H1 (cell line): ENCODE results near the gene ADAMTS8. TPM values are rescaled to one million over a fixed set of nuclear protein-coding genes. Genes with fewer than 3 reads are reported as not detected.

Experiments used
- CTCF ChIA-PET: fragments of 300-600 bp; sonication (Branson Sonifier 250); formaldehyde crosslinking; loops from one replicate; lab custom pipeline; 2021; ENCODE audit not compliant: partially characterized antibody; lab: Charles Lee
- POLR2A ChIA-PET: fragments of 300-600 bp; sonication (Branson Sonifier 250); formaldehyde crosslinking; loops from one replicate; lab custom pipeline; 2021; ENCODE audit warnings: inconsistent platforms; ENCODE audit not compliant: partially characterized antibody; lab: Charles Lee
- DNase-seq, 2 experiments: peaks; one replicate each; pipeline versions ENCODE4 v3.0.0 to v3.0.0-alpha.2; 2010 to 2022; ENCODE audit warnings: low spot score in 2 of 2, low read depth in 1 of 2, mixed read lengths in 1 of 2
- FAIRE-seq: peaks from 2 replicates; lab custom pipeline; 2011; peaks lifted over from hg19 to GRCh38; lab: Jason Lieb, UNC
- H2AFZ ChIP-seq: 2 replicates; pipeline ENCODE4 v1.8.1; 2012; ENCODE audit warnings: low read length, inconsistent platforms
- H2AK5ac ChIP-seq: 2 replicates; pipeline ENCODE4 v1.6.1; 2013; ENCODE audit warnings: low read depth, low read length
- H2BK120ac ChIP-seq: replicated peaks from 2 replicates; pipeline ENCODE3; 2013; ENCODE audit warnings: low read depth, low read length, inconsistent platforms
- H2BK12ac ChIP-seq: 2 replicates; pipeline ENCODE4 v1.6.1; 2013; ENCODE audit warnings: low read depth, low read length
- H2BK15ac ChIP-seq: 2 replicates; pipeline ENCODE4 v1.6.1; 2013; ENCODE audit warnings: low read length
- H2BK20ac ChIP-seq: 2 replicates; pipeline ENCODE4 v1.6.1; 2013; ENCODE audit warnings: low read length
- H2BK5ac ChIP-seq: 2 replicates; pipeline ENCODE4 v1.6.1; 2013; ENCODE audit warnings: low read depth, low read length
- H3K14ac ChIP-seq: 2 replicates; pipeline ENCODE4 v1.6.1; 2013; ENCODE audit warnings: inconsistent platforms; ENCODE audit not compliant: insufficient read length
- H3K18ac ChIP-seq: 2 replicates; pipeline ENCODE4 v1.6.1; 2013; ENCODE audit warnings: low read length; ENCODE audit errors: extremely low read depth
- H3K23ac ChIP-seq: 2 replicates; pipeline ENCODE4 v1.6.1; 2013; ENCODE audit warnings: inconsistent platforms; ENCODE audit not compliant: insufficient read length
- H3K23me2 ChIP-seq: 2 replicates; pipeline ENCODE4 v1.6.1; 2013; ENCODE audit warnings: low read depth, low read length
- H3K27ac ChIP-seq: 2 replicates; pipeline ENCODE4 v1.6.1; 2011; ENCODE audit warnings: low read depth, low read length, inconsistent platforms
- H3K27me3 ChIP-seq, 4 experiments: replicated peaks in 1 of 4; 1 replicate in 1 of 4; 2 replicates in 3 of 4; pipeline versions ENCODE4 v1.6.1 to v1.8.1; 2011 to 2013; ENCODE audit warnings: low read length in 3 of 4, mild to moderate bottlenecking in 3 of 4, inconsistent platforms in 2 of 4, mixed read lengths in 2 of 4, moderate library complexity in 1 of 4; ENCODE audit not compliant: control insufficient read depth in 3 of 4, insufficient read depth in 3 of 4; ENCODE audit errors: extremely low read depth in 1 of 4
- H3K36me3 ChIP-seq, 4 experiments: 2 replicates each; pipeline versions ENCODE4 v1.6.1 to v1.8.1; 2011 to 2013; ENCODE audit warnings: mild to moderate bottlenecking in 4 of 4, low read length in 3 of 4, moderate library complexity in 2 of 4, control low read depth in 1 of 4, inconsistent platforms in 1 of 4; ENCODE audit not compliant: insufficient read depth in 4 of 4, control insufficient read depth in 2 of 4
- H3K4ac ChIP-seq: replicated peaks from 2 replicates; pipeline ENCODE3; 2013; ENCODE audit warnings: low read length, low read depth, mixed read lengths, inconsistent platforms; ENCODE audit not compliant: insufficient read length
- H3K4me1 ChIP-seq, 4 experiments: replicated peaks in 1 of 4; 1 replicate in 1 of 4; 2 replicates in 3 of 4; pipeline versions ENCODE4 v1.6.1 to v1.8.1; 2011 to 2013; ENCODE audit warnings: low read length in 3 of 4, inconsistent platforms in 2 of 4, mixed read lengths in 1 of 4; ENCODE audit not compliant: insufficient read depth in 4 of 4, control insufficient read depth in 3 of 4
- H3K4me2 ChIP-seq, 2 experiments: 2 replicates each; pipeline versions ENCODE4 v1.6.1 to v1.8.1; 2011 to 2013; ENCODE audit warnings: low read depth in 2 of 2, low read length in 2 of 2, control low read depth in 1 of 2, inconsistent platforms in 1 of 2, mild to moderate bottlenecking in 1 of 2; ENCODE audit not compliant: insufficient read depth in 1 of 2
- H3K4me3 ChIP-seq, 4 experiments: fragments of 200-600, 300-600 bp in 1 of 4; sonication (generic), shearing (Covaris generic), sonication (Bioruptor Twin) in 1 of 4; 2 replicates each; pipeline versions ENCODE4 v1.5.1 to v1.8.1; 2011 to 2016; ENCODE audit warnings: low read length in 4 of 4, low read depth in 3 of 4, control low read depth in 2 of 4, inconsistent platforms in 2 of 4, mild to moderate bottlenecking in 2 of 4, mixed read lengths in 1 of 4, moderate library complexity in 1 of 4; ENCODE audit not compliant: insufficient read depth in 2 of 4; ENCODE audit errors: extremely low read depth in 1 of 4
- H3K56ac ChIP-seq: replicated peaks from 2 replicates; pipeline ENCODE3; 2013; ENCODE audit warnings: low read depth, mild to moderate bottlenecking, mixed read lengths, low read length, inconsistent platforms; ENCODE audit not compliant: insufficient read length
- H3K79me1 ChIP-seq: 2 replicates; pipeline ENCODE4 v1.6.1; 2013; ENCODE audit warnings: low read depth, low read length, control low read depth
- H3K79me2 ChIP-seq, 2 experiments: 2 replicates each; pipeline versions ENCODE4 v1.6.1 to v1.8.1; 2012 to 2013; ENCODE audit warnings: low read length in 2 of 2, mild to moderate bottlenecking in 2 of 2, inconsistent platforms in 1 of 2; ENCODE audit not compliant: insufficient read depth in 2 of 2, control insufficient read depth in 1 of 2
- H3K9ac ChIP-seq, 4 experiments: replicated peaks in 1 of 4; 1 replicate in 1 of 4; 2 replicates in 3 of 4; pipeline versions ENCODE4 v1.6.1 to v1.8.1; 2011 to 2013; ENCODE audit warnings: low read depth in 3 of 4, low read length in 3 of 4, control low read depth in 2 of 4, mild to moderate bottlenecking in 2 of 4, moderate library complexity in 2 of 4, inconsistent platforms in 1 of 4; ENCODE audit errors: extremely low read depth in 1 of 4
- H3K9me3 ChIP-seq, 2 experiments: 2 replicates each; pipeline versions ENCODE4 v1.6.1 to v1.8.1; 2012 to 2013; ENCODE audit warnings: mild to moderate bottlenecking in 2 of 2, moderate library complexity in 2 of 2, control low read depth in 1 of 2, inconsistent platforms in 1 of 2, low read depth in 1 of 2, low read length in 1 of 2, mixed read lengths in 1 of 2; ENCODE audit not compliant: insufficient read depth in 2 of 2
- H4K20me1 ChIP-seq, 2 experiments: replicated peaks in 1 of 2; 2 replicates each; pipeline versions ENCODE3 to v1.8.1; 2011 to 2013; ENCODE audit warnings: inconsistent platforms in 2 of 2, low read length in 2 of 2, mild to moderate bottlenecking in 1 of 2; ENCODE audit not compliant: insufficient read depth in 2 of 2, control insufficient read depth in 1 of 2
- H4K5ac ChIP-seq: 2 replicates; pipeline ENCODE4 v1.6.1; 2013; ENCODE audit warnings: low read length, low read depth, mixed read lengths, inconsistent platforms; ENCODE audit not compliant: insufficient read length
- H4K8ac ChIP-seq: 2 replicates; pipeline ENCODE4 v1.8.0; 2013; ENCODE audit warnings: mild to moderate bottlenecking, moderate library complexity, low read length, inconsistent platforms; ENCODE audit not compliant: insufficient read depth; ENCODE audit errors: extremely low read depth
- H4K91ac ChIP-seq: replicated peaks from 2 replicates; pipeline ENCODE3; 2013; ENCODE audit warnings: low read length, mixed read lengths, inconsistent platforms; ENCODE audit not compliant: insufficient read length
- ATF3 ChIP-seq: IDR thresholded peaks from 2 replicates; pipeline ENCODE4 v1.6.1; 2011; ENCODE audit warnings: low read depth, mild to moderate bottlenecking, low read length; ENCODE audit not compliant: insufficient read depth
- CBX5 ChIP-seq: fragments of 300-800, 300-1000 bp; sonication (generic); IDR thresholded peaks from 2 replicates; pipeline ENCODE4 v1.7.1; 2016; ENCODE audit warnings: antibody characterized with exemption, low read length, low read depth
- E2F6 ChIP-seq: IDR thresholded peaks from 2 replicates; pipeline ENCODE4 v1.6.1; 2012; ENCODE audit warnings: inconsistent platforms
- EGR1 ChIP-seq: IDR thresholded peaks from 2 replicates; pipeline ENCODE4 v1.6.1; 2011; ENCODE audit warnings: low read depth, low read length, borderline replicate concordance
- EZH2 ChIP-seq: fragments of 200-600 bp; sonication (generic); IDR thresholded peaks from 2 replicates; pipeline ENCODE4 v1.7.1; 2012; ENCODE audit warnings: low read depth, mild to moderate bottlenecking, moderate library complexity, low read length, inconsistent platforms; ENCODE audit not compliant: severe bottlenecking
- FOSL1 ChIP-seq: IDR thresholded peaks from 2 replicates; pipeline ENCODE4 v1.6.1; 2011; ENCODE audit warnings: mild to moderate bottlenecking, low read depth, low read length, moderate library complexity; ENCODE audit not compliant: insufficient read depth
- KDM5A ChIP-seq: fragments of 200-600 bp; IDR thresholded peaks from 2 replicates; pipeline ENCODE4 v1.7.1; 2012; ENCODE audit warnings: mild to moderate bottlenecking, low read length, inconsistent platforms, mixed read lengths
- MAX ChIP-seq: IDR thresholded peaks from 2 replicates; pipeline ENCODE4 v1.6.1; 2012; ENCODE audit warnings: inconsistent platforms
- PHF8 ChIP-seq: fragments of 200-600 bp; sonication (generic); conservative IDR thresholded peaks from 2 replicates; pipeline ENCODE4 v1.7.1; 2012; ENCODE audit warnings: low read depth, mild to moderate bottlenecking, inconsistent platforms, low read length, moderate library complexity
- POLR2A ChIP-seq, 2 experiments: IDR thresholded peaks; 1 replicate in 1 of 2; 2 replicates in 1 of 2; pipeline ENCODE4 v1.6.1; 2011; ENCODE audit warnings: low read depth in 2 of 2, low read length in 2 of 2, mild to moderate bottlenecking in 2 of 2; ENCODE audit errors: control extremely low read depth in 1 of 2
- SIRT6 ChIP-seq: IDR thresholded peaks from one replicate; pipeline ENCODE4 v1.7.1; 2012; ENCODE audit warnings: low read length, inconsistent platforms
- SP4 ChIP-seq: IDR thresholded peaks from 2 replicates; pipeline ENCODE4 v1.6.1; 2012; ENCODE audit warnings: low read length, inconsistent platforms
- TAF7 ChIP-seq: optimal IDR thresholded peaks from 2 replicates; pipeline ENCODE3; 2011; ENCODE audit warnings: low read depth, mild to moderate bottlenecking, inconsistent platforms, low read length, moderate library complexity, borderline replicate concordance
- YY1 ChIP-seq: IDR thresholded peaks from 2 replicates; pipeline ENCODE4 v1.6.1; 2011; ENCODE audit warnings: low read depth, mild to moderate bottlenecking, low read length
- WGBS, 2 experiments: shearing (Covaris generic) in 1 of 2; methylation state at CpG; one replicate each; pipeline versions ENCODE4 v1.1.6 to v1.1.7; 2013 to 2015; ENCODE audit warnings: low lambda C conversion rate in 2 of 2, mixed read lengths in 2 of 2, inconsistent platforms in 1 of 2, low coverage in 1 of 2, missing lambda C conversion rate in 1 of 2; ENCODE audit not compliant: insufficient replicate concordance in 2 of 2, insufficient coverage in 1 of 2, insufficient read length in 1 of 2; ENCODE audit errors: extremely low coverage in 1 of 2, missing lambda C conversion rate in 1 of 2; 5-methylcytosine and 5-hydroxymethylcytosine counted together
- polyA plus RNA-seq, 7 experiments: library from polyadenylated mRNA; depleted of rRNA in 3 of 7; stranded (reverse) in 5 of 7; unstranded in 2 of 7; fragments of >200 nt in 5 of 7; fragments of 200-250 nt in 2 of 7; gene quantifications; 1 replicate in 5 of 7; 2 replicates in 1 of 7; 4 replicates in 1 of 7; pipeline versions ENCODE4 v1.2.1 to v1.2.3, GENCODE V29; 2011 to 2013; ENCODE audit warnings: missing spikeins in 2 of 7, mixed read lengths in 2 of 7
- total RNA-seq: library from RNA; stranded (reverse); fragmentation: NEBNext Ultra II Directional; extraction: Animal tissue kit (Norgen Biotek cat#: 25700); gene quantifications from 2 replicates; pipeline ENCODE4 v1.2.1, GENCODE V29; 2021

Gene ADAMTS8
- total and polyA plus RNA-seq, 2 of the 8 experiments (the other 6 are each of a cell fraction or from before 2014, with no cell fraction given), result 9.3 to 16.6 TPM

- ChIA-PET CTCF (interaction anchor here (0.6 to 21.7 kb wide), 48 partner anchors 9 to 482 kb away, joined by 3 to 521 read pairs (median 5); partner anchors contain the start of gene ADAMTS15), POLR2A (interaction anchor here (0.7 kb wide), 1 partner anchor 424 kb away, joined by 3 read pairs; no protein-coding TSS in a partner anchor)
- H2BK120ac ChIP-seq, result no peak overlapping the region
- H3K27ac ChIP-seq, result no peak overlapping the region
- no peak overlapping the region for H3K23ac ChIP-seq
- H4K91ac ChIP-seq, result no peak overlapping the region
- H3K36me3 ChIP-seq, result no peaks in the 10 kb centered on the region
- no peak overlapping the region for H4K8ac ChIP-seq
- H3K9me3 ChIP-seq, result no peaks in the 10 kb centered on the region
- no peak overlapping the region for H2BK12ac ChIP-seq
- no peak overlapping the region for H3K14ac ChIP-seq
- FAIRE-seq (no peak), DNase-seq (no peak)
- H3K79me1 ChIP-seq, result no peaks in the 10 kb centered on the region
- no peak overlapping the region for H2BK5ac ChIP-seq
- no peak overlapping the region for H3K18ac ChIP-seq
- H4K5ac ChIP-seq, result no peak overlapping the region
- no peaks in the 10 kb centered on the region for H3K27me3 ChIP-seq
- no peaks in the 10 kb centered on the region for H4K20me1 ChIP-seq
- no peak overlapping the region; a peak in 1 of 4 replicates for H3K4me2 ChIP-seq
- peaks cover 3% of the 10 kb centered on the region for H3K23me2 ChIP-seq
- 85% methylated on average over 4 of the region's 4 CpGs; no CpG with 5 or more reads in 1 of the 2 experiments for WGBS, 2 experiments
- no peak overlapping the region; the same call in 1 of the 2 replicates for H2BK20ac ChIP-seq
- no peaks in the 10 kb centered on the region for H3K4me1 ChIP-seq
- H3K79me2 ChIP-seq, result no peaks in the 10 kb centered on the region
- H2AK5ac ChIP-seq, result no peak overlapping the region
- no peak overlapping the region for H3K56ac ChIP-seq
- H3K4ac ChIP-seq, result no peak overlapping the region
- no peak overlapping the region for H2AFZ ChIP-seq
- no peak overlapping the region for H3K9ac ChIP-seq
- H3K4me3 ChIP-seq, result no peak overlapping the region
- H2BK15ac ChIP-seq, result no peak overlapping the region
- no peak for TF ChIP-seq SP4
- TF ChIP-seq ATF3, result no peak
- no peak for TF ChIP-seq EGR1
- TF ChIP-seq KDM5A, result no peak
- no peak for TF ChIP-seq PHF8
- no peak for TF ChIP-seq FOSL1
- TF ChIP-seq E2F6, result no peak
- no peak for TF ChIP-seq CBX5
- no peak for TF ChIP-seq TAF7
- no peak for TF ChIP-seq YY1
- TF ChIP-seq MAX, result no peak
- TF ChIP-seq EZH2, result no peak
- no peak for TF ChIP-seq POLR2A (IDR thresholded peaks at IDR 0.05; ENCODE audit: control extremely low read depth in 1 of 2, low read depth in 2 of 2, low read length in 2 of 2)
- no peak for TF ChIP-seq SIRT6
These were observed 7.3 kb upstream of the ADAMTS8 start for GRCh38 chr11:130435671-130436070.
